Activated CD8-positive, alpha-beta memory T cell treated with anti-CD3 and anti-CD28 coated beads for 4 hours (primary cell): ENCODE data around the gene AQP6.

ENCODE experiments used
- DNase-seq, 2 donors: peaks; one replicate each; pipeline ENCODE4 v3.0.0-alpha.2; 2020; ENCODE audit warnings: low read depth in 2 of 2

AQP6 gene

GRCh38 chr12:49955899-49956662 is 16.7 kb upstream of the AQP6 start:
- DNase-seq = no peak

- DNase-seq = no peak
Measured at GRCh38 chr12:49956663-49957569, 15.8 kb upstream of the AQP6 start.

GRCh38 chr12:49957570-49957967 is 15.2 kb upstream of the AQP6 start:
- DNase-seq = no peak

GRCh38 chr12:49959685-49960473 is 12.9 kb upstream of the AQP6 start:
- DNase-seq = no peak

- no peak for DNase-seq
Measured at GRCh38 chr12:49960474-49961110, 12.2 kb upstream of the AQP6 start.

- DNase-seq = no peak
Measured at GRCh38 chr12:49961111-49961922, 11.4 kb upstream of the AQP6 start, which contains the start of gene AQP5. Gene AQP5, plus strand, starts transcription at chr12:49961872. Its CDS starts 146 bp downstream, at chr12:49962018.

- DNase-seq = no peak
Measured at GRCh38 chr12:49961993-49962764, 10.6 kb upstream of the AQP6 start.

- no peak for DNase-seq
Measured at GRCh38 chr12:49962861-49963765, 9.6 kb upstream of the AQP6 start.

- DNase-seq = no peak
Measured at GRCh38 chr12:49963976-49964815, 8.6 kb upstream of the AQP6 start.

GRCh38 chr12:49964849-49965624 is 7.7 kb upstream of the AQP6 start:
- no peak for DNase-seq

- DNase-seq = no peak
Measured at GRCh38 chr12:49965836-49966235, 6.9 kb upstream of the AQP6 start.

- DNase-seq = no peak
Measured at GRCh38 chr12:49966511-49967041, 6.2 kb upstream of the AQP6 start.

GRCh38 chr12:49967042-49967776 is 5.5 kb upstream of the AQP6 start:
- peak; percentile 77 to 84 for DNase-seq

- no peak for DNase-seq
Measured at GRCh38 chr12:49967777-49968250, 4.9 kb upstream of the AQP6 start.

- no peak for DNase-seq
Measured at GRCh38 chr12:49968471-49968870, 4.3 kb upstream of the AQP6 start.

GRCh38 chr12:49969027-49969426 is 3.7 kb upstream of the AQP6 start:
- DNase-seq = no peak
